Mammary epithelial cell (primary cell): ENCODE results near the gene TRAF3IP1.

Experiments used
- CTCF ChIP-seq, 2 donors: IDR thresholded peaks in 1 of 2; conservative IDR thresholded peaks in 1 of 2; 2 replicates each; pipeline ENCODE4 v1.5.1; 2011 to 2012; ENCODE audit warnings: inconsistent platforms in 2 of 2, low read length in 2 of 2, mild to moderate bottlenecking in 2 of 2, control low read depth in 1 of 2, low read depth in 1 of 2; ENCODE audit not compliant: insufficient read depth in 1 of 2; ENCODE audit errors: extremely low read depth in 1 of 2
- EZH2 ChIP-seq: IDR thresholded peaks from 2 replicates; pipeline ENCODE4 v1.6.1; 2012; ENCODE audit warnings: low read length, inconsistent platforms, borderline replicate concordance

- no peak for TF ChIP-seq CTCF (conservative IDR thresholded peaks at IDR 0.05 in 1 of 2, IDR thresholded peaks at IDR 0.05 in 1 of 2; ENCODE audit: extremely low read depth in 1 of 2, insufficient read depth in 1 of 2, low read depth in 1 of 2, low read length in 2 of 2)
- TF ChIP-seq EZH2 = no peak
Observed at GRCh38 chr2:238346544-238346943, 26.2 kb downstream of the TRAF3IP1 start.
